GM23248 (cell line): ENCODE measurements around the gene IL9R.
"Not testable (repeated sequence)": the region's sequence is repeated elsewhere in the genome, so short reads cannot be mapped to it uniquely, and the experiment has no call there.

Experiments used
- EZH2 ChIP-seq: fragments of 200-600 bp; sonication (generic); IDR thresholded peaks from 2 replicates; pipeline ENCODE4 v1.6.1; 2018; ENCODE audit warnings: antibody characterized with exemption, mild to moderate bottlenecking; ENCODE audit not compliant: insufficient read depth, poor library complexity, severe bottlenecking
- EZH2phosphoT487 ChIP-seq: fragments of 200-600 bp; sonication (generic); IDR thresholded peaks from 2 replicates; pipeline ENCODE4 v1.6.1; 2018; ENCODE audit warnings: antibody characterized with exemption, moderate library complexity, mild to moderate bottlenecking, low read depth; ENCODE audit not compliant: insufficient read depth

DNA sequence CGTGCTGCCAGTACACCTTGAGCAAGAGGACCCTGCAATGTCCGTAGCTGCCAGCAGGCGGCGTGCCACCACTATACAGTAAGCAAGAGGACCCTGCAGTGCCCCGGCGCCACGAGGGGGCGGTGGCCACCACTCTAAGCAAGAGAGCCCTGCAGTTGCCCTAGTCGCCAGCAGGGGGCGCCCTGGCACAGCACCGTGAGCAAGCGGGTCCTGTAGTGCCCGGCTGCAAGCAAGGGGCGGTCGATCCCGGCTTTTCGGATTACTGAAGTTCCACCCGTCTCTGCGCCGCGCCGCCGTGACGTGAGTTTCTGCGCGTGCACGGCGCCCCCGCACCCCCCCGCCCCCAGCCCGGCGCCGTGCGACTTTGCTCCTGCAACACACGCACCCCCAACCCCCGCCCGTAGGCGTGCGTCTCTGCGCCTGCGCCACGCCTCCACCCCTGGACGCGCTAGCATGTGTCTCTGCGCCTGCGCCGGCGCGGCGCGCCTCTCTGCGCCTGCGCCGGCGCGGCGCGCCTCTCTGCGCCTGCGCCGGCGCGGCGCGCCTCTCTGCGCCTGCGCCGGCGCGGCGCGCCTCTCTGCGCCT lies 31.2 kb downstream of the IL9R start:
- TF ChIP-seq EZH2, EZH2phosphoT487: not testable (repeated sequence)
